BLaER1 (cell line): ENCODE measurements around the gene RUBCNL.

ENCODE experiments used
- H3K27ac ChIP-seq: shearing (Covaris generic); formaldehyde crosslinking; 2 replicates; pipeline ENCODE4 v1.8.1; 2022
- H3K27me3 ChIP-seq: shearing (Covaris generic); formaldehyde crosslinking; 2 replicates; pipeline ENCODE4 v1.8.1; 2022
- H3K36me3 ChIP-seq: shearing (Covaris generic); formaldehyde crosslinking; 2 replicates; pipeline ENCODE4 v1.8.1; 2022
- H3K4me1 ChIP-seq: shearing (Covaris generic); formaldehyde crosslinking; 2 replicates; pipeline ENCODE4 v1.8.1; 2022
- H3K4me2 ChIP-seq: shearing (Covaris generic); formaldehyde crosslinking; 2 replicates; pipeline ENCODE4 v1.8.1; 2022
- H3K4me3 ChIP-seq: shearing (Covaris generic); formaldehyde crosslinking; 2 replicates; pipeline ENCODE4 v1.8.1; 2022
- H3K9ac ChIP-seq: shearing (Covaris generic); formaldehyde crosslinking; 2 replicates; pipeline ENCODE4 v1.8.1; 2022
- H3K9me3 ChIP-seq: shearing (Covaris generic); formaldehyde crosslinking; 2 replicates; pipeline ENCODE4 v1.8.1; 2022
- H4K20me1 ChIP-seq: shearing (Covaris generic); formaldehyde crosslinking; 2 replicates; pipeline ENCODE4 v1.8.1; 2022
- Cebpa-rat ChIP-seq: shearing (Covaris generic); IDR thresholded peaks from 2 replicates; pipeline ENCODE4 v1.8.1; 2022

The RUBCNL gene

GRCh38 chr13:46296115-46296822 lies 90.8 kb downstream of the RUBCNL start:
- no peaks in the 10 kb centered on the region for H4K20me1 ChIP-seq
- peaks cover 11% of the 10 kb centered on the region; the same call in 1 of the 2 replicates for H3K4me1 ChIP-seq
- no peak overlapping the region for H3K4me3 ChIP-seq
- no peaks in the 10 kb centered on the region for H3K27me3 ChIP-seq
- H3K27ac ChIP-seq = no peak overlapping the region
- H3K36me3 ChIP-seq = no peaks in the 10 kb centered on the region
- peak overlapping the region; percentile 5; the same call in 1 of the 2 replicates for H3K4me2 ChIP-seq
- H3K9ac ChIP-seq = no peak overlapping the region
- peaks cover 20% of the 10 kb centered on the region for H3K9me3 ChIP-seq
- no peak for TF ChIP-seq Cebpa-rat

DNA sequence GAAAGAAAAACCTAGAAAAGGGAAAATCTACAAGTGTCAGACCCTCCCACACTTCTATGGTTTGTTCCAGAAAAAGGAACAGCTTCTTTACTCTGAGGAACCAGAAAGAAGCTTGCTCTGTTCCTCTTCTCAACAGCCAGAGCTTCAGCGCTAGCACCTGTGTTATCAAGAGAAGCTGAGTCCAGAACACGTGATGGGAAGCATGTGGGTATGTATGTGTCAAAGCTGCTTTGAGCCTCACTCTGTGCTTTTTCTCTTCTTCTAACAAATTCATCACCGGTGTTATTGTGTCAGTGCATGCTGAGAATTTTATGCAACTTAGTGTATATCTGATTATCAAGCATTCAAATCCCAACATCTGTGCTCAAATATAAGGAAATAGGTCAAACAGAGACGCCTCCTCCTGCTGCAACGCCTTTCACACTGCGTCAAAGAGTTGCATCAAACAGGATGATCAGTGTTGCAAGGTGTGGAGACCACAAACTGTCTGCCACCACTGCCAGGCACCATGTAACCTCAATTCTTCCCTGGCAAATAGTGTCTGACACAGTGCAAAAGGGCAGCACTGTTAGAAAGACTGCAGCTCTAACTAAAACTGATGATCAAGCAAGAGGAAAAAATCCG lies 91.4 kb downstream of the RUBCNL start:
- H3K4me1 ChIP-seq = peaks cover 11% of the 10 kb centered on the region; the same call in 1 of the 2 replicates

DNA sequence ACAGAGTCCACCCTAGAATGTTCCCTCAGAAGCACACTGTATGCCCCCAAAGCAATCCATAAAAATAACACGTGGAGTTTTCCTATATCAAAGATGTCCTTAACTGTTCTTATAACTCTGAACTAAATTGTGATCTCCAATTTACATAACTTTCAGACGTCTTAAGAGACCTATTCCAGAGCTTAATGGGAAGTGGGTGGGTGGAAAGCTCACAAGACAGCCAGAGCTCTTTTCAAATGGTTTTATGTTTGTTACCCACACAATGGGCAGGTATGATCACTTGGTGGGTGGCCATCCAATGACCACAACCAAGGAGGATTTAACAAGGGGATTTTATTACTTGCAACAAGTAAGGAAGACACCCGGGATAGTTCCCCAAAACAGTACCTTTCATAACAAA lies 93.6 kb downstream of the RUBCNL start:
- peaks cover 15% of the 10 kb centered on the region; the same call in 1 of the 2 replicates for H3K4me1 ChIP-seq
- no peaks in the 10 kb centered on the region for H4K20me1 ChIP-seq
- H3K4me2 ChIP-seq = no peak overlapping the region
- H3K27me3 ChIP-seq = no peaks in the 10 kb centered on the region
- H3K9ac ChIP-seq = no peak overlapping the region
- no peak for TF ChIP-seq Cebpa-rat
- no peak overlapping the region for H3K4me3 ChIP-seq
- H3K27ac ChIP-seq = no peak overlapping the region
- H3K9me3 ChIP-seq = peaks cover 4% of the 10 kb centered on the region; the same call in 1 of the 2 replicates
- H3K36me3 ChIP-seq = no peaks in the 10 kb centered on the region

More for the DNA sequence above, 91.4 kb downstream of the RUBCNL start:
- peaks cover 18% of the 10 kb centered on the region for H3K9me3 ChIP-seq
- H4K20me1 ChIP-seq = no peaks in the 10 kb centered on the region
- no peak overlapping the region for H3K9ac ChIP-seq
- TF ChIP-seq Cebpa-rat = no peak
- no peaks in the 10 kb centered on the region for H3K36me3 ChIP-seq
- no peaks in the 10 kb centered on the region for H3K27me3 ChIP-seq
- H3K4me3 ChIP-seq = no peak overlapping the region
- H3K27ac ChIP-seq = no peak overlapping the region
- H3K4me2 ChIP-seq = peak overlapping the region; percentile 5; the same call in 1 of the 2 replicates
